Kidney epithelial cell (primary cell): ENCODE results near the gene ISL2. TPM values are rescaled to one million over a fixed set of nuclear protein-coding genes. Genes with fewer than 3 reads are reported as not detected.

Experiments
- DNase-seq: peaks from one replicate; pipeline ENCODE4 v3.0.0-alpha.2; 2010; ENCODE audit warnings: low read depth
- H3K27me3 ChIP-seq: 2 replicates; pipeline ENCODE4 v1.6.0; 2011; ENCODE audit warnings: low read length; ENCODE audit not compliant: control insufficient read depth, insufficient read depth
- H3K36me3 ChIP-seq: 2 replicates; pipeline ENCODE4 v1.5.1; 2011; ENCODE audit warnings: low read length; ENCODE audit not compliant: control insufficient read depth, insufficient read depth
- H3K4me3 ChIP-seq: 2 replicates; pipeline ENCODE4 v1.5.1; 2011; ENCODE audit warnings: low read depth, mild to moderate bottlenecking, control low read depth, low read length
- total RNA-seq: library from RNA; depleted of rRNA; stranded (reverse); fragments of >200 nt; gene quantifications from 2 replicates; pipeline ENCODE4 v1.2.3, GENCODE V29; 2015
- TF ChIP-seq, protein P1 (sequence below): IDR thresholded peaks from 2 replicates; pipeline ENCODE4 v1.5.1; 2011; ENCODE audit warnings: mild to moderate bottlenecking, moderate library complexity, low read length, control low read depth, inconsistent platforms; ENCODE audit not compliant: insufficient read depth, poor library complexity, severe bottlenecking

ISL2 gene
- total RNA-seq, 1 donor from 2014 or later, result 1.8 TPM

DNA sequence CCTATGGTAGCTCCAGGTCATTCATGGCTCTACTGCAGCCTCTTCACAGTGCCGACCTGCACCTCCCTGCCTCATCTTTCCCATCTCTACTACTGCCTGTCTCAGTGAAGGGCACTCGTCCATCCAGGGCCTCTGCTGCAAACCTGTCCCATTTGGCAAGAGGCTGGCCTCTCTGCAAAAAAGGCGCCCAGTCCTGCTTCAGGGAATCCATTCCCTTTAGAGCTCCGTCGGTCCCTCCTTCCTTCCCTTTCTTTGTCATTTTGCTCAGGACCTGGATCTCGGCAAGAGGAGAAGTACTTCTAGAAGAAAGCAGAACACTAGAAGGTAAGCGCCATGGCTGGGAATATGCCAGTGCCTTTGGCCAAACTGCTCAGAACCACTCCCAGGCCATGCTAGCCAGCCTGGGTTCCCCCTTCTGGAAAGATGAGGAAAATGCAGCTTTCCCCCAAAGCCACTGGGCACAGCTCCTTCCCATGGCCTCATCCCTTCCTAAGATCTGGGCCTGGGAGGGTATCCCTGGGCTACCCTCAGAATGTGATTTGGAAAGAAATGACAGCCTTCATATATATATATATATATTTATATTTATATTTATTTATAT, 6.4 kb upstream of the ISL2 start:
- H3K4me3 ChIP-seq, result no peak overlapping the region
- no peaks in the 10 kb centered on the region for H3K36me3 ChIP-seq
- TF ChIP-seq, protein P1, sequence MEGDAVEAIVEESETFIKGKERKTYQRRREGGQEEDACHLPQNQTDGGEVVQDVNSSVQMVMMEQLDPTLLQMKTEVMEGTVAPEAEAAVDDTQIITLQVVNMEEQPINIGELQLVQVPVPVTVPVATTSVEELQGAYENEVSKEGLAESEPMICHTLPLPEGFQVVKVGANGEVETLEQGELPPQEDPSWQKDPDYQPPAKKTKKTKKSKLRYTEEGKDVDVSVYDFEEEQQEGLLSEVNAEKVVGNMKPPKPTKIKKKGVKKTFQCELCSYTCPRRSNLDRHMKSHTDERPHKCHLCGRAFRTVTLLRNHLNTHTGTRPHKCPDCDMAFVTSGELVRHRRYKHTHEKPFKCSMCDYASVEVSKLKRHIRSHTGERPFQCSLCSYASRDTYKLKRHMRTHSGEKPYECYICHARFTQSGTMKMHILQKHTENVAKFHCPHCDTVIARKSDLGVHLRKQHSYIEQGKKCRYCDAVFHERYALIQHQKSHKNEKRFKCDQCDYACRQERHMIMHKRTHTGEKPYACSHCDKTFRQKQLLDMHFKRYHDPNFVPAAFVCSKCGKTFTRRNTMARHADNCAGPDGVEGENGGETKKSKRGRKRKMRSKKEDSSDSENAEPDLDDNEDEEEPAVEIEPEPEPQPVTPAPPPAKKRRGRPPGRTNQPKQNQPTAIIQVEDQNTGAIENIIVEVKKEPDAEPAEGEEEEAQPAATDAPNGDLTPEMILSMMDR, result peak; percentile 49
- no peak for DNase-seq
- peaks cover 25% of the 10 kb centered on the region for H3K27me3 ChIP-seq

DNA sequence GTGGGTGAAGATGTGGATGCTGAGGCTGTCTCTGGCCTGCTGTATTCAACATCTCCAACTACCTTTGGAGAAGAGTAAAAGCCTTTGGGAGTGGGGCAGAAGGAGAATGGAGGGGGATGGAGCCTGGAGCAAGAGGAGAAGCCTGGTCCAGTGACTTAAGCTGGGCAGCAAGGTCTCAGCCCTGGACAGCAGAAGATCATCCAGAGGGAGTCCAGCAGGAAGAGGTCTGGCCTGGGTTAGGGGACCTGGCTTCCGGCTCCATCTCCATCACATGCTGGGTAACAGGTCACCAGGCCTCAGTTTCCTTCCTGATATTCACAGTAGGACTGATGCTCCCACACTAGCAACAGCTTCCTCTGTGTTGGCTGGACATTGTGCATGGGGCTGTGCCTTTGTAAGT, 3.8 kb upstream of the ISL2 start:
- no peak for DNase-seq
- TF ChIP-seq, protein P1, result no peak
- H3K27me3 ChIP-seq, result peaks cover 50% of the 10 kb centered on the region

DNA sequence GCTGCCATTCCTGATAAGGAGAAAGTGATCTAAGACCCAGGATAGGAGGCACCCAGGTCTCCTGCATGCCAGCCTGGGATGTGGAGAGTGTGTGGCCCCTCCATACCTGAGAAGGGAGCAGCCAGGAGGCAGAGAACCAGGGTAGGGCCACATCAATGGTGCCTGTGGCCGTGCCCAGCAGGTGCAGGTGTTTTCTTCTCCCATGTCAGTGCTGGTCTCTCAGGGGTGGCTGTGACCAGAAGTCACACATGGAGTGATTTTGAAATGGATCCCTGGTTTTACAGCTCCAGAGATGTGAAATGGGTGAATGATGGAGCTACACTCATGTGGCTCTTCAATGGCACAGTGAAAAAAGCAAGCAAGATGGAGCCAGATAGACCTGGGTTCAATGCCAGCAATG, 3.3 kb upstream of the ISL2 start:
- H3K27me3 ChIP-seq, result peaks cover 55% of the 10 kb centered on the region
- DNase-seq, result no peak
- TF ChIP-seq, protein P1, result no peak

More for the DNA sequence above, 3.8 kb upstream of the ISL2 start:
- H3K4me3 ChIP-seq, result no peak overlapping the region
- H3K36me3 ChIP-seq, result no peaks in the 10 kb centered on the region

DNA sequence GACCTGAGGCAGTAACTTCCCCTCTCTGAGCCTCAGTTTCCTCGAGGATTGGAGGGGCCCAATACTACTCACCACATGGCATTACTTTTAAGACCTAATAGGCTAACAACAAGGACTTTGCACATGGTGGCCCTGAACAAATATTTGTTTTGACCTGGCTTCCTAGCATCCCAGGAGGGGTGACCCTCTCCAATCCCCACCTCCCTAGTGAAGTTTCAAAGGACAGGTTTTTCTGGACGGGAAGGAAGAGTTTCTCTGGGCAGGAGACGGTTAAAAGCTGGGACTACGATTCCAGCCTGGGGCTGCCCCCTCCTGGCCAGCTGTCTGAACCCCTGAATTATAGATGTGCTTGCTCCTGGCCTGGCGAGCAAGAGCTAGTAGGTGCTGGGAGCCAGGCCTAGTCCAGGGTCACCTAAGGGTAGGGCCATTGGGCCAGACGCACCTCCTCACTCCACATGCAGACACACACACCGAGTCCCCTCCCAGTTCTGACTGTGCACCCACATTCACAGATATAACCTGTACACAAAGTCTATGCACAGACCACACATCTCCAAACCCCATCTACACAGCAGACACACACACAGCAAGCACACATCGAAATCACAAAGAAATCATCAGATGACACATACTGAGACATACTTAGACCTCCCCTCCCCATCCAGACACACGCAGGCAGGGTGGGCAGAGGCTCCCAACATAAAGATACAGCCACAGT, 2.7 kb upstream of the ISL2 start:
- no peak for DNase-seq
- TF ChIP-seq, protein P1, result peak; percentile 33
- Histone ChIP-seq H3K27me3 (peaks cover 61% of the 10 kb centered on the region), H3K36me3 (no peaks in the 10 kb centered on the region), H3K4me3 (no peak overlapping the region)

More for the DNA sequence above, 3.3 kb upstream of the ISL2 start:
- H3K4me3 ChIP-seq, result no peak overlapping the region
- H3K36me3 ChIP-seq, result no peaks in the 10 kb centered on the region

DNA sequence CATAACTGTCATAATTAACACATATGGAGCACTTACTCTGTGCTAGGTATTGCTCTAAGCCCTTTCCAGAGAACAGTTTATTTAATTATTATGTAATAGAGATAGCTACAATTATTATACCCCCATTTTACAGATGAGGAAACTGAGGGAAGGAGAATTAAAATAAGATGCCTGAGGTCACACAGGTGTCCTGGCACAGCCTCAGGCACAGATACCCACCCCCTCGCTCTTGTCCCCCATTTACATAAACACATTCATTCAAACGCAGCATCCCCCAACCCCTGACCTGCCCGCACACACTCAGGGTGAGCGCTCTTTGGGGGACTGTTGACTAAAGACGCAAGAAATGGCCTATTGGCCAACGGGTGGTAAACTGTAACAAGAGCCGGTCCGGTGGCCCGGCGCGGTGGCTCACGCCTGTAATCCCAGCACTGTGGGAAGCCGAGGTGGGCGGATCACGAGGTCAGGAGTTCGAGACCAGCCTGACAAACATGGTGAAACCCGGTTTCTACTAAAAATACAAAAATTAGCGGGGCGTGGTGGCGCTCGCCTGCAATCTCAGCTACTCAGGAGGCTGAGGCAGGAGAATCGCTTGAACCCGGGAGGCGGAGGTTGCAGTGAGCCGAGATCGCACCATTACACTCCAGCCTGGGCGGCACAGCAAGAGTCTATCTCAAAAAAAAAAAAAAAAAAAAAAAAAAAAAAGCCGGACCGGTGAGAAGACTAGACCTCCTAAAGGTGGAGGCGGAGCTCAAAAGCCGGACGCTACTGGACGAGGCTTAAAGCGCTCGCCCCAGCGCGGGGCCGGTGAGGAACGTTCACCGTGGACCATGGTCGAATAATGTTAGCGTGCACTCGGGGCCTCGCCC, 1.9 kb upstream of the ISL2 start:
- TF ChIP-seq, protein P1, result no peak
- DNase-seq, result no peak
- H3K36me3 ChIP-seq, result no peaks in the 10 kb centered on the region
- H3K27me3 ChIP-seq, result peaks cover 67% of the 10 kb centered on the region
- no peak overlapping the region for H3K4me3 ChIP-seq
